GM23338 (cell line): ENCODE results near the gene SH3BP2. TPM values are rescaled to one million over a fixed set of nuclear protein-coding genes. Genes with fewer than 3 reads are reported as not detected.

Experiments used
- ATAC-seq: fragments of 200-7000 bp; cut with Tn5 transposase; 3 replicates; pipeline ENCODE4 v1.9.1; 2020
- DNase-seq: peaks from one replicate; pipeline ENCODE4 v3.0.0-alpha.2; 2015; ENCODE audit warnings: low spot score
- H2AFZ ChIP-seq: fragments of 200-600 bp; sonication (generic); 2 replicates; pipeline ENCODE4 v1.8.0; 2016; ENCODE audit warnings: antibody characterized with exemption, mild to moderate bottlenecking, moderate library complexity
- H3F3A ChIP-seq: fragments of 200-600 bp; sonication (generic); replicated peaks from 2 replicates; pipeline ENCODE4 v1.8.0; 2017; ENCODE audit warnings: antibody characterized with exemption, mixed run types, low read depth
- H3K27ac ChIP-seq: fragments of 200-600 bp; sonication (generic); 2 replicates; pipeline ENCODE4 v1.6.1; 2016; ENCODE audit warnings: low read depth
- H3K27me3 ChIP-seq: fragments of 200-600 bp; sonication (generic); 2 replicates; pipeline ENCODE4 v1.8.0; 2016; ENCODE audit warnings: mild to moderate bottlenecking, mixed run types, moderate library complexity; ENCODE audit not compliant: insufficient read depth
- H3K36me3 ChIP-seq: fragments of 200-600 bp; sonication (generic); 2 replicates; pipeline ENCODE4 v1.8.0; 2016; ENCODE audit warnings: mild to moderate bottlenecking; ENCODE audit not compliant: insufficient read depth
- H3K4me1 ChIP-seq: fragments of 200-600 bp; sonication (generic); 2 replicates; pipeline ENCODE4 v1.8.0; 2016; ENCODE audit warnings: mild to moderate bottlenecking, moderate library complexity; ENCODE audit not compliant: insufficient read depth
- H3K4me2 ChIP-seq: fragments of 200-600 bp; sonication (generic); 2 replicates; pipeline ENCODE4 v1.7.1; 2017; ENCODE audit warnings: mixed run types
- H3K4me3 ChIP-seq: fragments of 200-600 bp; sonication (generic); 2 replicates; pipeline ENCODE4 v1.6.1; 2016; ENCODE audit warnings: mixed run types
- H3K79me2 ChIP-seq: fragments of 200-600 bp; sonication (generic); replicated peaks from 2 replicates; pipeline ENCODE4 v1.8.0; 2017; ENCODE audit warnings: mild to moderate bottlenecking; ENCODE audit not compliant: insufficient read depth
- H3K9me2 ChIP-seq: fragments of 200-600 bp; sonication (generic); 2 replicates; pipeline ENCODE4 v1.8.0; 2017; ENCODE audit not compliant: insufficient read depth
- H4K20me1 ChIP-seq: fragments of 200-600 bp; sonication (generic); replicated peaks from 2 replicates; pipeline ENCODE4 v1.8.0; 2017; ENCODE audit warnings: mild to moderate bottlenecking; ENCODE audit not compliant: insufficient read depth
- H3K27ac Mint-ChIP-seq: 2 replicates; pipeline ENCODE4 v1.8.0; 2020; ENCODE audit warnings: inconsistent platforms, mild to moderate bottlenecking, moderate library complexity, mixed read lengths
- H3K27me3 Mint-ChIP-seq: 3 replicates; pipeline ENCODE4 v1.8.0; 2022; ENCODE audit warnings: low read depth, mild to moderate bottlenecking, moderate library complexity, mixed read lengths, inconsistent platforms; ENCODE audit not compliant: insufficient read depth, poor library complexity
- H3K36me3 Mint-ChIP-seq: 3 replicates; pipeline ENCODE4 v1.8.0; 2021; ENCODE audit warnings: low read depth, mild to moderate bottlenecking, inconsistent platforms, moderate library complexity, mixed read lengths
- H3K4me1 Mint-ChIP-seq: 3 replicates; pipeline ENCODE4 v1.8.0; 2020; ENCODE audit warnings: mild to moderate bottlenecking, inconsistent platforms, mixed read lengths
- H3K4me3 Mint-ChIP-seq: 3 replicates; pipeline ENCODE4 v1.8.0; 2021; ENCODE audit warnings: moderate library complexity, mild to moderate bottlenecking, inconsistent platforms, mixed read lengths
- H3K9me3 Mint-ChIP-seq: 3 replicates; pipeline ENCODE4 v1.8.0; 2020; ENCODE audit warnings: moderate library complexity, mild to moderate bottlenecking, inconsistent platforms, mixed read lengths
- CREB1 ChIP-seq: fragments of 250-450 bp; sonication (Bioruptor Pico); IDR thresholded peaks from 2 replicates; pipeline ENCODE4 v1.5.0; 2020; ENCODE audit warnings: low read depth, mild to moderate bottlenecking, moderate library complexity
- CTCF ChIP-seq, 2 experiments: fragments of 200-600 bp in 1 of 2; sonication (generic) in 1 of 2; conservative IDR thresholded peaks; 2 replicates each; pipeline versions ENCODE4 v1.5.1 to v1.6.1; 2016 to 2017; ENCODE audit warnings: antibody characterized with exemption in 2 of 2, low read depth in 2 of 2, mild to moderate bottlenecking in 2 of 2, moderate library complexity in 1 of 2
- EZH2phosphoT487 ChIP-seq: fragments of 200-600 bp; sonication (generic); IDR thresholded peaks from one replicate; pipeline ENCODE4 v1.8.1; 2018; ENCODE audit warnings: antibody characterized with exemption; ENCODE audit not compliant: unreplicated experiment
- JUNB ChIP-seq: IDR thresholded peaks from one replicate; pipeline ENCODE4 v1.6.1; 2016; ENCODE audit warnings: antibody characterized with exemption; ENCODE audit not compliant: unreplicated experiment
- NANOG ChIP-seq: IDR thresholded peaks from 2 replicates; pipeline ENCODE4 v1.6.1; 2016; ENCODE audit warnings: antibody characterized with exemption, borderline replicate concordance
- POLR2AphosphoS5 ChIP-seq: IDR thresholded peaks from 2 replicates; pipeline ENCODE4 v1.6.1; 2016; ENCODE audit warnings: antibody characterized with exemption, low read depth
- REST ChIP-seq: IDR thresholded peaks from one replicate; pipeline ENCODE4 v1.6.1; 2018; ENCODE audit warnings: antibody characterized with exemption; ENCODE audit not compliant: unreplicated experiment
- STAT1 ChIP-seq: IDR thresholded peaks from one replicate; pipeline ENCODE4 v1.6.1; 2016; ENCODE audit warnings: antibody characterized with exemption; ENCODE audit not compliant: unreplicated experiment
- ZNF114 ChIP-seq: fragments of 250-450 bp; sonication (Bioruptor Pico); IDR thresholded peaks from 2 replicates; pipeline ENCODE4 v1.5.0; 2020; ENCODE audit warnings: mild to moderate bottlenecking, moderate library complexity
- ZNF331 ChIP-seq: fragments of 250-450 bp; sonication (Bioruptor Pico); IDR thresholded peaks from 2 replicates; pipeline ENCODE4 v1.5.0; 2020; ENCODE audit warnings: low read depth, mild to moderate bottlenecking, moderate library complexity
- polyA plus RNA-seq: library from polyadenylated mRNA; unstranded; fragments of >200 nt; fragmentation: Nextera tagmentation; extraction: Ambion mirVana; gene quantifications from 2 replicates; pipeline ENCODE4 v1.2.1, GENCODE V29; 2016
- total RNA-seq: library from RNA; depleted of rRNA; stranded (reverse); fragments of >200 nt; shearing (Covaris generic); gene quantifications from 2 replicates; pipeline ENCODE4 v1.2.3, GENCODE V29; 2014

The SH3BP2 gene
- total and polyA plus RNA-seq, 2 experiments from 2014 or later: 15.2 to 43.9 TPM

- TF ChIP-seq REST (no peak), NANOG (no peak)
These were observed 93.7 kb downstream of the SH3BP2 start (continued) for GRCh38 chr4:2886622-2887021.

GRCh38 chr4:2887343-2887742 lies 94.5 kb downstream of the SH3BP2 start:
- no peak overlapping the region for H2AFZ ChIP-seq
- no peak overlapping the region for H3K4me3 ChIP-seq
- Mint-ChIP-seq H3K4me3 (no peak overlapping the region), H3K27ac (no peak overlapping the region), H3K36me3 (peaks cover 22% of the 10 kb centered on the region), H3K27me3 (no peaks in the 10 kb centered on the region), H3K4me1 (peaks cover 3% of the 10 kb centered on the region), H3K9me3 (no peaks in the 10 kb centered on the region)
- no peak for DNase-seq
- no peaks in the 10 kb centered on the region for H3K9me2 ChIP-seq
- H3K27ac ChIP-seq: no peak overlapping the region
- no peaks in the 10 kb centered on the region for H3K27me3 ChIP-seq
- H3K4me1 ChIP-seq: no peaks in the 10 kb centered on the region
- H4K20me1 ChIP-seq: no peaks in the 10 kb centered on the region; the same call in none of the 2 replicates
- H3K4me2 ChIP-seq: no peak overlapping the region
- 0 out of 2 replicates have a peak, but pooled peaks cover 6% of the 10 kb centered on the region for H3K79me2 ChIP-seq
- H3K36me3 ChIP-seq: peaks cover 8% of the 10 kb centered on the region
- ATAC-seq: no peak
- no peaks in the 10 kb centered on the region for H3F3A ChIP-seq
- TF ChIP-seq ZNF331 (CRISPR knock-in tag): no peak
- no peak for TF ChIP-seq STAT1
- no peak for TF ChIP-seq ZNF114
- no peak for TF ChIP-seq NANOG
- TF ChIP-seq CREB1 (CRISPR knock-in tag): no peak
- TF ChIP-seq REST: no peak
- no peak for TF ChIP-seq JUNB
- TF ChIP-seq EZH2phosphoT487: no peak
- TF ChIP-seq POLR2AphosphoS5: no peak
- no peak for TF ChIP-seq CTCF (conservative IDR thresholded peaks at IDR 0.05; ENCODE audit: low read depth in 2 of 2)
